ENCODE measurements around the gene POFUT2.

The POFUT2 gene

GRCh38 chr21:45319461-45320211 is 31.9 kb upstream of the POFUT2 start:
- H3K36me3 ChIP-seq (ENCODE audit: insufficient read depth, low read length) = no peaks in the 10 kb centered on the region
- H3K79me2 ChIP-seq (ENCODE audit: insufficient read depth, low read length) = no peaks in the 10 kb centered on the region
- no peaks in the 10 kb centered on the region for H3K9me2 ChIP-seq (ENCODE audit: low read depth, low read length)
- H3K27me3 ChIP-seq (ENCODE audit: insufficient read depth, low read length) = no peaks in the 10 kb centered on the region
- H3K9ac ChIP-seq (ENCODE audit: low read length) = no peak overlapping the region
- H4K20me1 ChIP-seq (ENCODE audit: insufficient read depth, low read length) = no peaks in the 10 kb centered on the region
- no peak overlapping the region for H3K27ac ChIP-seq (ENCODE audit: low read depth, low read length, poor library complexity, severe bottlenecking)
- H3K9me3 ChIP-seq (ENCODE audit: low read length) = no peaks in the 10 kb centered on the region
- H3K4me2 ChIP-seq (ENCODE audit: low read length) = no peak overlapping the region
- H3K4me3 ChIP-seq (ENCODE audit: low read depth, low read length, poor library complexity, severe bottlenecking) = no peak overlapping the region
- no peaks in the 10 kb centered on the region for H3F3A ChIP-seq (ENCODE audit: insufficient read depth, low read length)
- no peak overlapping the region for H2AFZ ChIP-seq (ENCODE audit: low read length)
- no peaks in the 10 kb centered on the region for H3K4me1 ChIP-seq (ENCODE audit: insufficient read depth, low read length, severe bottlenecking)
- TF ChIP-seq EZH2 (IDR thresholded peaks at IDR 0.05; ENCODE audit: borderline replicate concordance, low read length) = no peak
- TF ChIP-seq, protein P1, sequence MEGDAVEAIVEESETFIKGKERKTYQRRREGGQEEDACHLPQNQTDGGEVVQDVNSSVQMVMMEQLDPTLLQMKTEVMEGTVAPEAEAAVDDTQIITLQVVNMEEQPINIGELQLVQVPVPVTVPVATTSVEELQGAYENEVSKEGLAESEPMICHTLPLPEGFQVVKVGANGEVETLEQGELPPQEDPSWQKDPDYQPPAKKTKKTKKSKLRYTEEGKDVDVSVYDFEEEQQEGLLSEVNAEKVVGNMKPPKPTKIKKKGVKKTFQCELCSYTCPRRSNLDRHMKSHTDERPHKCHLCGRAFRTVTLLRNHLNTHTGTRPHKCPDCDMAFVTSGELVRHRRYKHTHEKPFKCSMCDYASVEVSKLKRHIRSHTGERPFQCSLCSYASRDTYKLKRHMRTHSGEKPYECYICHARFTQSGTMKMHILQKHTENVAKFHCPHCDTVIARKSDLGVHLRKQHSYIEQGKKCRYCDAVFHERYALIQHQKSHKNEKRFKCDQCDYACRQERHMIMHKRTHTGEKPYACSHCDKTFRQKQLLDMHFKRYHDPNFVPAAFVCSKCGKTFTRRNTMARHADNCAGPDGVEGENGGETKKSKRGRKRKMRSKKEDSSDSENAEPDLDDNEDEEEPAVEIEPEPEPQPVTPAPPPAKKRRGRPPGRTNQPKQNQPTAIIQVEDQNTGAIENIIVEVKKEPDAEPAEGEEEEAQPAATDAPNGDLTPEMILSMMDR (IDR thresholded peaks at IDR 0.05; ENCODE audit: low read length) = no peak

- no peaks in the 10 kb centered on the region for H3K9me2 ChIP-seq (ENCODE audit: low read depth, low read length)
- H3K9ac ChIP-seq (ENCODE audit: low read length) = no peak overlapping the region
- no peaks in the 10 kb centered on the region for H3K36me3 ChIP-seq (ENCODE audit: insufficient read depth, low read length)
- no peaks in the 10 kb centered on the region for H4K20me1 ChIP-seq (ENCODE audit: insufficient read depth, low read length)
- no peaks in the 10 kb centered on the region for H3K9me3 ChIP-seq (ENCODE audit: low read length)
- no peaks in the 10 kb centered on the region for H3F3A ChIP-seq (ENCODE audit: insufficient read depth, low read length)
- no peaks in the 10 kb centered on the region for H3K27me3 ChIP-seq (ENCODE audit: insufficient read depth, low read length)
- no peak overlapping the region for H2AFZ ChIP-seq (ENCODE audit: low read length)
- H3K4me2 ChIP-seq (ENCODE audit: low read length) = no peak overlapping the region
- H3K27ac ChIP-seq (ENCODE audit: low read depth, low read length, poor library complexity, severe bottlenecking) = no peak overlapping the region
- no peaks in the 10 kb centered on the region for H3K79me2 ChIP-seq (ENCODE audit: insufficient read depth, low read length)
- no peak overlapping the region for H3K4me3 ChIP-seq (ENCODE audit: low read depth, low read length, poor library complexity, severe bottlenecking)
- H3K4me1 ChIP-seq (ENCODE audit: insufficient read depth, low read length, severe bottlenecking) = no peaks in the 10 kb centered on the region
- no peak for TF ChIP-seq EZH2 (IDR thresholded peaks at IDR 0.05; ENCODE audit: borderline replicate concordance, low read length)
- TF ChIP-seq, protein P1 (IDR thresholded peaks at IDR 0.05; ENCODE audit: low read length) = no peak
Observed at GRCh38 chr21:45318556-45319404, 31.1 kb upstream of the POFUT2 start.

GRCh38 chr21:45318146-45318555 is 30.5 kb upstream of the POFUT2 start:
- H3K9me3 ChIP-seq (ENCODE audit: low read length) = no peaks in the 10 kb centered on the region
- H3K9me2 ChIP-seq (ENCODE audit: low read depth, low read length) = no peaks in the 10 kb centered on the region
- no peaks in the 10 kb centered on the region for H4K20me1 ChIP-seq (ENCODE audit: insufficient read depth, low read length)
- no peak overlapping the region for H3K4me2 ChIP-seq (ENCODE audit: low read length)
- H3K27ac ChIP-seq (ENCODE audit: low read depth, low read length, poor library complexity, severe bottlenecking) = no peak overlapping the region
- no peaks in the 10 kb centered on the region for H3K4me1 ChIP-seq (ENCODE audit: insufficient read depth, low read length, severe bottlenecking)
- H2AFZ ChIP-seq (ENCODE audit: low read length) = no peak overlapping the region
- no peak overlapping the region for H3K9ac ChIP-seq (ENCODE audit: low read length)
- TF ChIP-seq, protein P1 (IDR thresholded peaks at IDR 0.05; ENCODE audit: low read length) = no peak
- TF ChIP-seq EZH2 (IDR thresholded peaks at IDR 0.05; ENCODE audit: borderline replicate concordance, low read length) = no peak
- no peaks in the 10 kb centered on the region for H3K79me2 ChIP-seq (ENCODE audit: insufficient read depth, low read length)
- no peaks in the 10 kb centered on the region for H3F3A ChIP-seq (ENCODE audit: insufficient read depth, low read length)
- H3K4me3 ChIP-seq (ENCODE audit: low read depth, low read length, poor library complexity, severe bottlenecking) = no peak overlapping the region
- H3K27me3 ChIP-seq (ENCODE audit: insufficient read depth, low read length) = no peaks in the 10 kb centered on the region
- no peaks in the 10 kb centered on the region for H3K36me3 ChIP-seq (ENCODE audit: insufficient read depth, low read length)

All from OCI-LY1 (cell line).